GM10847 (cell line): ENCODE data around the gene C2CD5.

Source experiments
- POLR2A ChIP-seq: IDR thresholded peaks from 2 replicates; pipeline ENCODE4 v1.6.1; 2011; ENCODE audit not compliant: insufficient read length; ENCODE audit errors: extremely low read depth

Gene C2CD5

DNA sequence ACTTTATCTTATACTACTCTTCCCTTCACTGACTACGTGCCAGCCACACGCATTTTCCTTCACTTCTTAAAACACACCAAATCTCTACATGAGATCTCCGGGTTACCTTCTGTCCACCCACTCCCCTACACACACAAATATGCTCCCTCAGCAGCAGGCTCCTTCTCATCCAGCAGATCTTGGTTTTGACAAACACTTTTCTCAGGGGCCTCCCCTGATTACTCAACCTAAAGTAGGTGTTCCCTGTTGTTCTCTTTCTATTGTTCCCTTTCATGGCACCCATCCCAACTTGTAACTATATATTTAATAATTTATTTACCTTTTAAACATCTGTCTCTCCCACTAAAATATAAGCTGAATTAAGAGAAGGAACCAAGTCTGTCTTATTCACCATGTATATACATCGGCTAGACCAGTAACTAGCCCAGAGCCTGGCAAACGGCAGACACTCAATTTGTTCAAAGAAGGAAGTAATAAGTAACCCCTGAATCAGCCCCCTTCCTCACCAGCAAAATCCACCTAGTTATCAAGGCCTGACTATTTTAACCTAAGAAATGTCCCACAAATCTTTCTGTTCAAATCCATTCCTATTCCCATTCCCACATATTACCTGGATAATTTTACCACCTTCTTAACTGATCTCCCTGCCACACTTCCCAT lies 2.7 kb downstream of the C2CD5 start:
- TF ChIP-seq POLR2A = no peak

DNA sequence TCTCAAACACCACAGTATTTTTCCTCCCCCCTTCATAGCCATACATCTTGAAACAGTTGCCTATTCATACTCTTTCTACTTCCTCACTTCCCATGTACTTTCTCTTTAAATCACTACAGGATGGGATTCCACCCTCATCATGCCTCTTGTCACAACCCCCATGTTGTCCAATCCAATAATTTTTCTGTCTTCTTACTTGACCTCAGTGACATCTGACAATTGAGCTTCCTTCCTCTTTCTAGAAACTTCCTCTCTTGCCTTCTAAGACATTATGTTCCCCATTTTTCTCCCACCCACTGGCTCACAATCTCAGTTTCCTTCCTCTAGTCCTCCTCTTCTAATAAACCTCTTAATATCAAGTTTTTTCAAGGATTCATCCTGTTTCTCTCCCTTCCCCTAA lies 5.3 kb downstream of the C2CD5 start:
- TF ChIP-seq POLR2A = no peak

GRCh38 chr12:22538311-22538710 lies 6.0 kb downstream of the C2CD5 start:
- TF ChIP-seq POLR2A = no peak

GRCh38 chr12:22536971-22537544 lies 7.3 kb downstream of the C2CD5 start:
- no peak for TF ChIP-seq POLR2A

- no peak for TF ChIP-seq POLR2A
Measured at GRCh38 chr12:22536346-22536945, 7.9 kb downstream of the C2CD5 start.

DNA sequence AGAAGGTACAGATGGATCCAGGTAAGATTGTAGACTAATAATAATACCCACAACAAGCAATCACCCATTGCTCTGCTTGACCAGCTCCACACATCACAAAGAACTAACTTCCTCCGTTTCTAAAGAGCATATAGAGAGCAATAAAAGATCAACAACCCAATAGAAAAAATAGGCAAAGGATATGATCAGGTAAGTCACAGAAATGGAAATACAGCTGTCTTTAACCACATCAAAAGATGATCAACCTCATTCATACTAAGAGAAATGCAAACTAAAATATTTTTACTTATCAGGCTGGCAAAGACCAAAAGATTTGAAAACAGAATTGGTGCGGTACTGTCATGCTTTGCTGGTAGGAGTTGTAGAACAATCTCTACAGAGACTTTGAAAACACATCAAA lies 8.9 kb downstream of the C2CD5 start:
- TF ChIP-seq POLR2A = no peak

GRCh38 chr12:22535038-22535437 lies 9.3 kb downstream of the C2CD5 start:
- TF ChIP-seq POLR2A = no peak

DNA sequence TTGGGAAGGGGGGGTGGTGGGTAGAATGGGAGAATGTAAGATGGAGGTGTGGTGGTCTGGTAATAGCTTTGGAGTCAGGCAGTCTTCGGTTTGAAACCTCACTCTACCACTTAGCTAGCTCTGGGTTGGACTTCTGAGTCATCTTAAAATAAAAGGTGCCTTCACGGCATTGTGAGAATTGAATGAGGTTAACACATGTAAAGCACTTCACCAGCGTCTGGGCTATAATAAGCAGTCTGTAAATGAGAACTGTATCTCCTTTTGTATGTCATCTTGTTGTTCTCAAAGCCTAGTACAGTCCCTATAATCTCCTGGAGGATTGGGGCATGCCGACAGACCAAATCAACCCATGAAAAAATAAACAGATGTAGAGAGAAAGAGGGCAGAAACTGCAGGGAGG lies 11.2 kb downstream of the C2CD5 start:
- no peak for TF ChIP-seq POLR2A

DNA sequence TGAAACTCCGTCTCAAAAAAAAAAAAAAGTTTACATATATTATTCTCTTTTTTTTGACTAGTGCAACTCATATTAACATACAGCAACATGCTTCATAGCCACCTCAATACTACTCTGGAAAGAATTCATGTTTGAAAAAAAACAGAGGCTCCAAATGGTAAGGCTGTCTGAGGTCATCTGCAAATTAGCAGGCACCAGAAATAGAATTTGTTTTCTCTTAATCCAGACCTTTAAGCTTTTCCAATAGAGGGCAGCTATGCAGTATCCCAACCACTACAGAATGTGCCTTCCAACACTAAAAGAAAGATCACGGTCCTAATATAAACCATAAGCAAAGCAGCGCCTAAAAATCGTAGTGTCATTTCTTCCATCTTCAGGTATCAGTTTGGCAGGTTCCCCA lies 12.0 kb downstream of the C2CD5 start:
- TF ChIP-seq POLR2A = no peak

DNA sequence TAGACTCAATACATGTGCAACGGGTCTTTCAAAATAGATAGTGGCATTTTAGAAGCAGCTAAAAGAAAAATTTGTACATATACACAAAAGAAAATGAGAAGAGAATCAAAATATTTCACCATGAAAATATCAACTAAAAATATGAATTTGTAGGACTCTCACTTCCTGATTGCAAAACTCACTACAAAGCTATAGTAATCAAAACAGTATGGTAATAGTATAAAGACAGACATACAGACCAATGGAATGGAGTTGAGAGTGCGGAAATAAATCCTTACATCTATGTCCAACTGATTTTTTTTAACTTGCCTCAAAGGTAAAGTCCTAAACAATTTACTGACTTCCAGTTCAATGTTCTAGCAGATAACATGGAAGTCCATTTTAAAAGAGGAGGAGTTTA lies 13.1 kb downstream of the C2CD5 start:
- TF ChIP-seq POLR2A = no peak

- no peak for TF ChIP-seq POLR2A
Measured at GRCh38 chr12:22529281-22530060, 14.9 kb downstream of the C2CD5 start.

GRCh38 chr12:22527999-22528398 lies 16.3 kb downstream of the C2CD5 start:
- TF ChIP-seq POLR2A = no peak

DNA sequence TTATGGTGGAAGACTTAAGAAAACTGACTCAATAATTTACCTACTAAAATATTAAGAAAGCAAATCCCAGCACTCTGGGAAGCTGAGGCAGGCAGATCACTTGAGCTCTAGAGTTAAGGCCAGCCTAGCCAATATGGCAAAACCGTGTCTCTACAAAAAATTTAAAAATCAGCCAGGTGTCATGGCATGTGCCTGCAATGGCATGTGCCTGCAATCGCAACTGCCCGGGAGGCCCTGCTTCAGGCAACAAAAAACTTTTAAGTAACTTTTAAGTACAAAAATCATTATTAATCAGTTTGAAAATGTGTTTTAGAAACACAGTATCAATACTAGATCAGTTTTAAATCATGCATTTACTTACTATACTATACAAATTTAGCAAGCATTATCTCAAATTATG lies 17.5 kb downstream of the C2CD5 start:
- TF ChIP-seq POLR2A = no peak

DNA sequence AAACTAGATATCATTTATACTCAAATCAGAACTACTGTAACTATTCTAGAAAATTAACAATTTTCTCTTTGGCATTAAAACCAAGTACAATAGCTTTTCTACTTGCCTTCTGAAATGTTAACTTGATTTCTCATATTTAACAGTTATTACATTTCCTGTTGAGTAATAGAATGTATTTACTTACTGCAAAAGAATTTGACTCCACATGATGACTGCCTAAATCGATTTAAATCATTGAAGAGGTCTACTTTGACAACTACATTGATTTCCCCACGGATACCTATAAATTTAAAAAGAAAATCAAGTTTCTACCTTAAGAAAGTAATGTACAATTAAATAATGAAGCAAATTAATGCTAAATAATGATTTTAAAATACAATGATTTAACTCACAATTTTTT lies 18.9 kb downstream of the C2CD5 start:
- no peak for TF ChIP-seq POLR2A

DNA sequence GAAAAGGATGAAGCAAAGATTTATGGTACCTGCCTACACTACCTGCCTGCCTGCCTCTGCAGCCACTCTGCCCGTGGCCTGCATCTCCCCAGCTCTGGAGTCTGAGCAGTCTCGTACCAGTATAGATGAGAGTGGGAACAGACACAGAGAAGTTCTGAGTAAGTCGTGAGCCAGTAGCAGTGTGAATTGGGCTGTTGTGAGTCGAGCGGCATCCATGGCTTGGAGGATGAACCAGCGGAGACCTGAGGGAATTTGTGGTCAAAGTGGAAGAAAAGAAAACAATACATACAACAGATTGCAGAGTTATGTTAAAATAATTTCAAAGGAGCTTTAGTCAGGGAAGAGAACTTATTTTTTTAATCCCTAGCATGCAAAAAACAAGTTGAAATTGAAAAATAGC lies 25.3 kb downstream of the C2CD5 start:
- TF ChIP-seq POLR2A = no peak
